ENCODE data around the gene SLC38A10.
A peak's percentile ranks its signal among the peaks of the same experiment; 100 is the strongest.

Gene SLC38A10

DNA sequence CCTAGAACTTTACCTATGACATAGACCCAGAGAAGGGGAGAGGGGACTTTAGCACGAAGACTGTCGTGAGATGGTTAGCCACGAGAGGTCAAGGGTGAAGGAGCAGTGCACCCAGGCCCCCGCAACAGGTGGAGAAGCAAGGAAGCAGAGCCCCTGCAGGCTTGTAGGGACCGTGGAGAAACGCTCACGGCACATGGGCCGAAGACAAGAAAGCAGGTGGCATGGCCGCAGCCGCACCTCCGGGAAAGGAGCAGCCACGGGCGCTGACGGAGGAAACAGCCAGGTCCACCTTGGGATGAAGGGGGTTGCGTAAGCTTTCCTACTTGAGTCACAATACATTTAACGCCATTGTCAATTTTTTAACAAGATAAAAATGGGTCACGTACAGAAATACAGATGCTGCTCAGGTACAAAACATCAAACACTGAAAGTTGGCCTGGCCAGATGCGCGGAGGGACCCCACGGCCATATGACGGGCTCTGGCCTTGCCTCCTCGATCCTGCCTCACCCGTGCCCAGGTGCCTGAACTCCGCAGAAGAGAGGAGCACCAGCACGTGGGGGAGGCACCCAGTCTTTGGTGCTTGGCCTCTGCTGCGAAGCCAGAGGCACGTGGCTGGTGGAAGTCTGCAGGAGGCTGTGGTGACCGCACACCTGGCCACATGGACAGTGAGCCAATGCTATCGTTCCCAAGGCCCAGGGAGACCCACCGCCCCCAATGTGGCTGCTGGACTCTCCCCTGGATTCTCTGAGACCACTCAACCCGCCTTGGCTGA lies 21.2 kb downstream of the SLC38A10 start:
- DNase-seq: no peak

DNA sequence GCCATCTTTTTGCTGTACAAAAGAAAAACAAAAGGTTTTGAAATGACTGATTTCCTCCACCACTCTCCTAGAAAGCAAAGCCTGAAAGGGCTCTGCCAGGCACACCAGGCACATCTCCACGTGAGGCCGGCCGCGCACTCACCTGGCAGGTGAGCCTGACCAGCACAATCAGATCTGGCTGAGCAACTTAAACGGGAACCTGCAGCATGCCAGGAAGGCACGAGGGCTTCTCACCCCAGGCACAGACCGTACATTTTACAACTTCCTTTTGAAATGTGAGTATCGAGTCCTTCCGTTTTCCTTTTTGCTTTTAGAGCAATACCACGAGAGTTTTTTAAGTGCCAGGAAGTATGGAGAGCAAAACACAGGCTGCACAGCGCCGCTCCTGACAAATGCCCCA lies 22.5 kb downstream of the SLC38A10 start:
- no peak for DNase-seq

DNA sequence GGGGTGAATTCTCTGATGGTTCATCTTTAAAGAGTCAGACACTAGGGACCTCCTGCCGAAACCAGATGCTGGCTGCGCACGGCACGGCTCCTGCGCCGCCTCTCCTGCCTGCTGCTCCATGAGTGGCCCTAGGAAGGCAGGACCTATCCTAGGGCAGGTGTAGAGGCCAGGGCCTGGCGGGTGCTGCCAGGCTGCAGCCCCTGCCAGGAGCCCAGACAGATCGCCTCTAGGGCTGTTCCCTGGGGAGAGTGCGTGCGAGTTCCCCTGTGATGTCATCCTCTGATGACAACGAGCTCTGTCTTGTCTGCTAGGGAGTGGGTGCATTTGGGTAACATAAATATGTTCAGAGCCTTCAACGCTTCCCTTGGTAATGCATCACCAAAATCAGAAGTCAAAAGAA lies 23.9 kb downstream of the SLC38A10 start:
- no peak for DNase-seq

DNA sequence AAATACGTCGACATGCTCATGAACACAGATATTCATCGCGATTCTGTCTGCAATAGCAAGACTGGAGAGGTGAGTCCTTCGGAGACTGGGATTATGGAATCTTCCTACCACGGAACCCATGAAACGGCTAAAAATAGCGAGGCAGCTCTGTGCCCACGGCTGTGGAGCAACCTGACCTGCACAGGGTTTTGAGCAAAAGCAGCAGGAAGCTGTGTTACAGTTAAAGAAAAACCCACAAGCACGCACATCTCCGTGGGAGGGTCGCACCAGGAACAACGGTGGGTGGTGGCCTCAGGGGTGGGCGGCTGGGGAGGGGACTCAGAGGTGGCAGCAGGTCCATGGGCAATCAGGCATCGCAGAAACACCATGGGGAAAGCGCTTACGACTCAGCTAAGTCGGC lies 24.8 kb downstream of the SLC38A10 start:
- DNase-seq: no peak

DNA sequence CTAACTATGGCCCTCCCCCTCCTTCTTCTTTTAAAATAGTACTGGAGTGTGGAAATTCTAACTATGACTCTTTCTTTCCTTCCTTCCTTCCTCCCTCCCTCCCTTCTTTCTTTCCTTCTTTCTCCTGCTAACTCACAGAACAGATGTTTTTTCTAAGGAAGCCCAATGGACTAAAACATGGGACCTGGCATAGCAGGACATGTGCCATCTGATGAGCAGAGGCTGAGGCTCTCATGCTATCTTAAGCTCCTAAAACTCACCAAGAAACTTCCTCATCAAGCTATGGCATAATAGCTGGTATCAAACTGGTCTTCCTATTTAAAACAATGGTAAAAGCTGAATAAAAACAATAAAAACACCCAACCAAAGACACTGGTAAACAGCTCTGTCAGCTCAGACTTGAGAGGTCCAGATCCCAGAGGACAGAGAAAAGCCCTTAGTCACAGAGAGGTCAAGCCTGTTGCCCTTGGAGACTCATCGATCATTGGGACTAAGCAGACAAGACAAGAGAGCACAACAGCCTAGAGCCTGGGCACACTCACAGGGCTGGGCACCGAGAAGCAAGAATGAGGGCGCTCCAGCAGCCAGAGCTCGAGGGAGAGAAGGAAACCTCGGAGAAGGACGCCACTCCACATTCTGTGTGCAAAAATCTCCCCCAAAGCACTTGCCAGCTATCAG lies 27.6 kb downstream of the SLC38A10 start:
- no peak for DNase-seq

DNA sequence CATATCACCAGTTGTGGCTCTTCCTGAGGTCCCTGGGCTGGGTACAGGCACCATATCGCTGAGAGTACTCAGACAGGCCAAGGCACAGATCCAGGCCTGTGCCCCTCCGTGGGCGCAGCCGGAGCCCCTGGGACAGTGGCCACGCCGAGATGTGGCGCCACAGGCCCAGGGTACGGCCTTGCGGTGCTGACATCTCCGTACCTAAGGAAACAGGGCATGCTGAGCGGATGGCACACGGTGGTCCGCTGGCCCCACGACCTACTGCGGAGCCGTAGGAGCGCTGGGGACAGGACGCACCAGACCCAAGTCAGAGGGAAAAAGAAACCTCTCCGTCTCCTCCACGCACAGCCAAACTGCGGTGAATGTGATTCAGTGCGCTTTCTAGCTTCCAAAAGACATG lies 29.5 kb downstream of the SLC38A10 start:
- no peak for DNase-seq

DNA sequence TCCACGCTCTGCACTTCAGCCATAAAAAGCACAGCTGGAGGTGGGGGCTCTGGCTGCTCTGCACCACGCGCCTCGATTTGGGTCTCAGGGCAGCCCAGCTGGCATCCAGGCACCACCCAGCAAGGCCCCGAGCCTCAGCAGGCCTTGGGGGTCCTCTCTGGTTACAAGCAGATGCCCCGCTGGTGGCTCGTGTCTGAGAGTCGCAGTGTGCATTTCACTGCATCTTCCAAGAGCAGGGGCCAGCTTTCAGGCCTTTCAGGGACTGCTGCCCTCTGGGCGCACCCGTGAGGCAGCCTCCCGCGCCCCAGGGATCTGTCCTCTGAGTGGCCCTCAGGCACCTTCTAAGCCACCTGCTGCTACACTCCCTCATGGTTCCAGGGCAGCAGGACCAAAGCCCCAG lies 30.5 kb downstream of the SLC38A10 start:
- DNase-seq: no peak

DNA sequence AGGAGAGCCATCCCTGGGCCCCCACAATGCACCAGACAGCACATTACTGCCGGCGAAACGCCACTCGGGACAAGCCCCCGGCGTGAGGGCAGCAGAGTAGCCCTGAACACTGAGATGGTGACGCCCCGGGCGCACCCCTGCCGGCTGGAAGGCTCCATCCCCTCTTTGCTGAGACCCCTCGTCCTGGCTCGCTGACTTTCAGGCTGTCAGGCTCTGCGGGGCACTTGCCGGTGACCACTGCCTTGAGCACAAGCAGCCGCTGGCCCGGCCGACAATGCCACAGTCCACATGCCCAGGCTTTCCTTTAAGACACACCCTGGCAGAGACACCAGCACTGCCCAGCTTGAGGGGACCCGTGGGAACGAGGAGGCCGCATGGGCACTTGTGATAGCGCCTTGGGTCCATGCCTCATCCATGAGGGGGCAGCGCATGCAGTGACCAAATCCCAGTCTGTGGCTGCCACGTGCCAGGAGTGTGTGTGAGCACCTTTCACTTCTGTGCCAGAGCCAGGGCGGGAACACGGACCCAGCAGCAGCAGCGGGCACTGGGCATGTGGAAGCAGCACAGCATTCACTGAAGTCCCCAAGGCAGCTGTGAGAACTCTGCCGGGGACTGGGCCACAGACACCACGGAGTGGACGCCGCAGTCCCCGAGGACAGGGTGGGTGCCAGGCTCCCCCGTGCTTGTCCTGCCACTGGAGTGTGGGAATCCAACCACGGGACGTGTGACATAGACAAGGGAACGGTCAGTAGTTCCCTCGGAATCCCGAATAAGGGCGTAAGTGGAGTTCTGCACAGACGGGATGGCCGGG lies 31.5 kb downstream of the SLC38A10 start:
- no peak for DNase-seq

DNA sequence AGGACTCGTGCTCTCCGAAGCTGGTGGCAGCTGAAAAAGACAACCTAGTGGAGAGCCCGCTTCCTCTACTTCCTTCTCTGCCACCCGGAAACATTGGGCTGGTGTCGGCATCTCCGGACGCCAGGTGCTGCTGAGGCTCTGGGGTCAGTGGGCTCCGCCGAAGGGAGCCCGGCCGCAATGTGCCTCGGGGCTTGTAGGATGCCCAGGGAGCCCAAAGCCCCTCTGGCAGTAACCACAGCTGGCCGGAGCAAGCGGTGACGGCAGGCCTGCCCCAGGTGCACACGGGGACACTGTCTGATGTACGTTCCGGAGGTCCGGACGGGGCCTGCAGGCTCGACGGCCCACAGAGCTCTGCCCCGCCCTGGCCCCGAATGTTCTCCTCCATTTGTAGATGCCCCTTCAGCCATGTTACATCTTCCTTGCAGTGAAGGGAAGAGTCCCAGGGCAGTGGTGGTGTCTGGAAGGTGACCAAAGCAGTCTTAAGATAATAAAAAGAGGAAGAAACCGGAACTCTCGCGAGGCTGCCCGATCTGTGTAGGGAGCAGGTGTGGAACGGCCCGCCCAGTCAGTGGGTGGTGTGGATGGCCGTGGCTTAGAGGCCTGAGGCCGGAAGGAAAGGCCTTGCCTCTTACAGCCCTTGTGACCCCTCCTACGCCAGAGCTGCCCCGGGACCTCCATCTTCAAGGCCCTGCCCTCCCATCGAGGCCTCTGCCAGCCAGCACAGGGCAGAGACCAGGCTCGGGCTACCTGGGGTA lies 33.3 kb downstream of the SLC38A10 start:
- DNase-seq: no peak

DNA sequence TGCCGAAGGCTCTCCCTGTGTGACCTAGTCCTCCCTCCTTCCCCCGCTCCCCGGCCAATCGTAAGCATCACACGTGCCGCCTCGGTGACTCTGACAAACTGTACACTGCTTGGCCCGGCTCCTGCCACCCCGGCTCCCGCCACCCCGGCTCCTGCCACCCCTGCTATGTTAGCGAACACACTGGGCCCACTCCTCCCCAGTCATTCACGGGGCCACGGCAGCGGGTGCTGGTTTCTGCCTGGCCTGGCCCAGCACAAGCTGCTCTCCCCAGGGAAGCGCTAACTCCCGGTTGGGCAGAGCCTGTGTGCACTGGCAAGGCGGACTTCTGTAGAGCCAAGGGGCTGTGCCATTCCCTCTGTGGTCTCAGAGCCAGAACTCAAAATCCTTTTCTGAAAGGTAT lies 34.0 kb downstream of the SLC38A10 start:
- no peak for DNase-seq

DNA sequence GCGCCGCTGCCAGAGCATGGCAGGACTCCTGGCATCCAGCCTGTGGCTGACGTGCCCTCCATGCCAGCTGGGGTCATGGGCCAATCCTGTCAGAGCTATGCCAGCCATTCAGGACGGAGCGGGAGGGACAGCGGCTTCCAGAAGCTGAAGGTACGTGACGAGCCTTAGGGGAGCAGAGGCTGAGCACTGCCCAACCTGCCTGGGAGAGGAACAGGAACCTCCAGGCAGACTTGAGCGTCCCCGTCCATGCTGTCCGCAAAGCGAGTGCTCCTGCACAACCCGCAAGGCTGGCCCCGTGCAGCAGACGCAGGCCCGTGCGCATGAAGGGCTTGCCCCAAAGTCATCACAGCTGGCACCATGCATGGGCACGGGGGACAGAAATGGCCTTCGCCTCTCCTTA lies 34.5 kb downstream of the SLC38A10 start:
- no peak for DNase-seq

DNA sequence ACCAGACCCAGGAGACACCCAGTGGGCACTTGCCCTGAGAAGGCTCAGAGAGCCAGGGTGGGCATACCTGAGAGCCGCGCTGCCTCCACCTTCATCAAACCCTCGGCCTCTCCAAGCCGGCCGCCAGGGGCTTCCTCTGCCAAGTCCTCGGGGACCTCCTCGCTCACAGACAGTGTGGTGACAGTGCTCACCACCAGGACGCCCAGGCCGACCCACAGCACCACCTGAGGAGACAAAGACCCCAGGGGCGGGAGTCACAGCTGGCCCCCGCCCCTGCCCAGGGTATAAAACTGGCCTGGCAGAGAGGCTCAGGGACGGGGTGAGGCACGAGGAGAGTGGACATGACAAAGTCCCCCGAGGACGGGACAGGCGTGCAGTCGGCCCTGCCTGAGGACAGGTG lies 34.9 kb downstream of the SLC38A10 start:
- DNase-seq: no peak

DNA sequence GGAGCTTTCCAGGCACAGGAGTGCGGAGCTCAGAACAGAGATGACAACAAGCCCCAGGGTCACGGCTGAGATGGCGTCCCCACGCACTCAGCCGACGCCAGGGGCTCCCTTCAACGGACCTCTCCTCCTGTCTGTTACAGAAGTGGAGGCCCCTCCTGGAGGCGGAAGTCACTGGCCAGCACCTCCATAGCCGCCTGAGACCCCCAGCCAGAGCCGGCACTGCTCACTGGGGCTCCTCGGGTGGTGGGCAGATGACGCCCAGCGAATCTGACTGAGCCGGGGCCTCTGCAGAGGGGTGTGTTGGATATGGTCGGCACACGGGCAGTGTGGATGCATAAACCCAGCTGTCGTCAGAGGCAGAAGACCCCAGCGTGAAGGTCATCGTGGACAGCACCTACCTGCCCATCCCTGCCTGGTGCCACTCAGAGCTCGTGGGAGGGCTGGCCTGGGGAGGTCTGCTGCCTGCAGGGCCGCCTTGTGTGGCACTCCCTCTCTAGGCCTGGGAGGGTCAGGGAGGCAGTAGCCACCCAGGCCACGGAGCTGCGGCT lies 36.0 kb downstream of the SLC38A10 start:
- DNase-seq: no peak

DNA sequence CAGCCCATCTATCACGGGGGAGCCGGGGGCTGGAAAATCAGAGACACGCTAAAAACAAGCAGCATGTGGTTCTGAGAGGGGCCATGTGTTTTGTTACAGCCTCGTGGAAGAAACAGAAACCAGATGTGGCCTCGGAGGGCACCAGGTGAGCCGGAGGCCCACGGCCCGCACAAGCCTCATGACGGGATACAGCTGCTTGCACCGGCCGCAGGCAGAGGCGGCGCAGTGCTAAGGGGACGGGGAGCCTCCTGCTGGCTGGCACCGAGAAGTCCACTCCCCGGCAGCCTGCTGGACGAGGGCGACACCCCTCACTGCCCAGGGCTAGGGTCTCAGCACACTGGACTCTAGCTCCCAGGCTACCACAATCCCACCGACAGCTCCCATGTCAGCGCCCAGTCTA lies 36.8 kb downstream of the SLC38A10 start:
- DNase-seq: no peak

DNA sequence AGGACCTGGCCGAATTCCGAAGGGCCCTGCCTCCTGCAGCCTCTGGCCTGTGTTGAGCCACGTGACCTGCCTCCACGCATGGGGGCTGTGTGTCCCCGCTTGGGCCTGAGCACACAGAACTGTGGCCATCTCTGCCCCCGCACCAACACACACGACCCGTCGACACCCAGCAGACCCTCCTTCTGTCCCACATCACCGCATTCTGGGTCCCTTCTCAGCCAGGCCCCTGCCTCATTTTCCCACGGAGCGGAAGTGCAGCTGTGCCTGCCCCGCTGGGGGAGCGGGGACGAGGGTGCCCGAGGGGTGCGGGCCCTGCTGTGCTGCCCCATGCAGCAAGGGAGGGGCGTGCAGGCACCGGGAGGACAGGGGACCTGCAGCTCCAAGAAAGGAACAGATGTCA lies 37.6 kb downstream of the SLC38A10 start:
- DNase-seq: no peak

DNA sequence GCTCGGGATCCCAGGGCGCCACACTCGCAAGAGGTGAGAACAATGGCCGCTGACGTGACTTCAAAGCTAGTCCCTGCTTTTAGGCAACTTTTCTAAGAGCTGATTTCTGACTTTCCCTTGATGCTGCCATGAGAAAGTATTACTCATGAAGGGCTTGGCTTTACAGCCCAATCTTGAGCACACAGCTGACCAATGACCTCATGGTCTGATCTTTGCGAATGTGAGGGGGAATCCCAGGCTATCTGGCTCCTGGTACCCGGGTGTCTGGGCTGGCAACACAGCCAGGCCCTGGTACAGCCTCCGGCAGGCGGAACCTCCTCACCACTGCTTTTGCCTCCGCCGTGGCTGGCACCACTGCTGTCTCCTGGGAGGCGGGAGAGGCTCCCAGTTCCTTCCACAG lies 38.5 kb downstream of the SLC38A10 start:
- DNase-seq: peak; percentile 18

DNA sequence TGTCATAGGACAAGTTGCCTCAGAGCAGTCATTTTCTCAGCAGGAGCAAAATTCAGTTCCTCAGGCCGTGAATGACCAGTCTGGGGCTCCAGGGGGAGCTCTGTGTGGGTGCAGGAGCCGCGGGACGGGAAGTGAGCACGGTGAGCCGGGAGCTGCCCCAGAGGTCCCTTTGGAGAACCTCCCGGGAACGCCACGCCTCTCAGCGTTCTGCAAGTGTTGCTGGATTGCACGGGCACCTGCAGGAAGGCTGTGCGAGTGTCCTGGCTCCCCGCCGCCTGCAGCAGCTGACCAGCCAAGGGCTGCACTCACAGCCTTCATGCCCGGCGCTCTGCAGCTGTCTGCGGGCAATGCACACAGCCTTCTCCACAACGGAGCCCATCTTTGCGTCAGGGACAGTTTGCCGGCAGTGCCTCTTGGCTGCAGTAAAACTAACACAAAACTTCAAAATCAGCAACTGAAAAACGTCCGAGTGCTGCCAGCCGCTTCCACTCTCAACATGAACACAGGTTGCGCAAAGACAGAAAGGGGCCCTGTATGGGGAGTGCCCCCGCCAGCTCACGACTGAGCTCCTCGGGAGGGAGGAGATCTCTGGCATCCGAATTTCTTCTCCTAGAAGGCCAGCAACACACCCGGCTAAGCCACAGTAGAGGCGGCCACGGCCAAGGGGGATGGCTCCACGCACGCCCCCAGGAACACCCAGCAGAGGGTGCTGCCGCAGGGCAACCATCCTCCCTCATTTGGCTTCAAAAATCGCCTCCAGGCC lies 40.0 kb downstream of the SLC38A10 start:
- DNase-seq: peak; percentile 17

DNA sequence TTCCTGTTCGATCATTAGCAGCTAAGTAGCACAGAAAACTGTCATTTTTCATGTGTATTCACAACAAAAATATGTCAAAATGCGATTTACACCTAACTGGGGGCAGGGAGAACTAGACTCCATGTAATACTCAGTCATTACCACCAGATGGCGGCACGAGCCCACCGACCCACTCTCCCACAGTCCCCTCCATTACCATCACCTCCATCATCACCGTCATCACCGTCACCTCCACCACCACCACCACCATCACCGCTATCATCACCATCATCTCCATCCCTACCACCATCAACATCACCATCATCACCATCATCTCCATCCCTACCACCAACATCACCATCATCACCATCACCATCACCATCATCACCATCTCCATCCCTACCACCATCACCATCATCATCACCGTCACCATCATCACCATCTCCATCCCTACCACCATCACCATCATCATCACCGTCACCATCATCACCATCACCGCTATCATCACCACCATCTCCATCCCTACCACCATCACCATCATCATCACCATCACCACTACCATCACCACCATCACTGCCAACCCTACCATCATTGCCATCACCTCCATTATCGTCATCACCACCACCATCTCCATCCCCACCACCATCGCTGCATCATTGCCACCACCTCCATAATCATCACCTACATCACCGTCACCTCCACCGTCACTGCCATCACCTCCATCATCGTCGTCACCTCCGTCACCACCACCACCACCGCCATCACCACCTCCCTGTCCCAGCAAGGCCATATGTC lies 41.6 kb downstream of the SLC38A10 start:
- DNase-seq: no peak

DNA sequence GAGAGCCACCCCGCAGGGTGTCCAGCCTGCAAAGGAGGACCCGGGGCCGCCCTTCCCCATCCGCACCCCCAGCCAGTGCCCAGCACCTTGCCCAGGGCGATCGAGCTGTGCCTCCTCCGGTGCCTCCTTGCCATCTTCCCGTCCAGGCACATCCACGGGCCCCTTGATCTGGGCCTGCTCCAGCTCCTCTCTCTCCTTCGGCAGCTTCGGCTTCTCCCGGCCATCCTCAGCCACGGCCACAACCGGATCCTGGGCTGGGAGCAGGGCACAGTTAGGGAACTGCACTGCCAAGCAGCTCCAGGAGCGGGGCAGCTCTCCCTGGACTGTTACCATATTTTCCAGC lies 42.1 kb downstream of the SLC38A10 start:
- no peak for DNase-seq

DNA sequence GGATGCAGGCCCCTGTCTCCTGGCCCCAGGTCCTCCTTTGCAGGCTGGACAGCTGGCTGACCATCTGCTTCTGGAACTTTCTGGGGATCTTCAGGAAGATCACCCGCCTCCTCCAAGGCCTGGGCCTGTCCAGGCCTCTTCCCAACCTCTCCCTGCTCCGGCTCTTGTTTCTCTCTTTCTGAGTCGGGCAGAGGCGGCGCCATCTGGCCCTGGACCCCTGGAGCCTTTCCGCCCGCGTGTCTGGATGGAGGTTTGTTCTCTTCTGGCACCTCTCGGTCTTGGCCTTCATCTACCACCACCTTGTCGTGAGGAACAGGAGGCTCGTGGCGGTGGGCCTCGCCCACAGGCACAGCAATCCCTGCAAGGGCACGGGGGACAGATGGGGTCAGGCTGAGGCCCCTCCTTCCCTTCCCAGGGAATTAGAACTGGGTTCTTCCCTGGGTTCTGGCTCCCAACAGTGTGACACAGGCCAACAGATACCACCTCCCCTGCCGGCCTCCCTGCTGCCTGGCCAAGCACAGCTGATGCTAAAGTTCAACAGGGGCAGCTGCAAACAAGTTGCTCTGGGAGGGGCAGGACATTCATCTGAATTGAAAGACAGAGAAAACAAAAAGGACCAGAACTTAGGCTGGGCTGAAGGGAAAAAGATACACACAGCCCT lies 42.7 kb downstream of the SLC38A10 start:
- no peak for DNase-seq
